Neural progenitor cell (in vitro differentiated cells): ENCODE data around the gene BAIAP2. TPM values are rescaled to one million over a fixed set of nuclear protein-coding genes. Genes with fewer than 3 reads are reported as not detected.

Source experiments
- DNase-seq: peaks from one replicate; pipeline ENCODE4 v3.0.0-alpha.2; 2016; ENCODE audit warnings: low spot score
- H2AFZ ChIP-seq: fragments of 200-600 bp; sonication (generic); replicated peaks from 2 replicates; pipeline ENCODE4 v1.6.1; 2016; ENCODE audit warnings: antibody characterized with exemption
- H3F3A ChIP-seq: fragments of 200-600 bp; sonication (generic); 2 replicates; pipeline ENCODE4 v1.6.1; 2016; ENCODE audit warnings: antibody characterized with exemption, low read depth
- H3K27ac ChIP-seq: fragments of 200-600 bp; sonication (generic); 2 replicates; pipeline ENCODE4 v1.5.1; 2016; ENCODE audit warnings: mild to moderate bottlenecking
- H3K27me3 ChIP-seq: fragments of 200-600 bp; sonication (generic); 2 replicates; pipeline ENCODE4 v1.6.1; 2016; ENCODE audit warnings: mild to moderate bottlenecking, moderate library complexity
- H3K36me3 ChIP-seq: fragments of 200-600 bp; sonication (generic); 2 replicates; pipeline ENCODE4 v1.5.1; 2016
- H3K4me1 ChIP-seq: fragments of 200-600 bp; sonication (generic); 2 replicates; pipeline ENCODE4 v1.6.1; 2016; ENCODE audit warnings: mixed run types
- H3K4me2 ChIP-seq: fragments of 200-600 bp; sonication (generic); 2 replicates; pipeline ENCODE4 v1.6.1; 2016
- H3K4me3 ChIP-seq: fragments of 200-600 bp; sonication (generic); 2 replicates; pipeline ENCODE4 v1.5.1; 2016
- H3K79me2 ChIP-seq: fragments of 200-600 bp; sonication (generic); 2 replicates; pipeline ENCODE4 v1.6.1; 2016; ENCODE audit warnings: low read depth
- H3K9ac ChIP-seq: fragments of 200-600 bp; sonication (generic); 2 replicates; pipeline ENCODE4 v1.6.1; 2016
- H3K9me3 ChIP-seq: fragments of 200-600 bp; sonication (generic); 2 replicates; pipeline ENCODE4 v1.5.1; 2016; ENCODE audit warnings: low read depth
- H4K20me1 ChIP-seq: fragments of 200-600 bp; sonication (generic); 2 replicates; pipeline ENCODE4 v1.6.1; 2016; ENCODE audit warnings: low read depth
- H3K27ac Mint-ChIP-seq: 3 replicates; pipeline ENCODE4 v1.8.0; 2021; ENCODE audit warnings: mixed read lengths
- H3K27me3 Mint-ChIP-seq: 2 replicates; pipeline ENCODE4 v1.8.0; 2022; ENCODE audit warnings: low read depth, mild to moderate bottlenecking, inconsistent platforms, moderate library complexity, mixed read lengths; ENCODE audit not compliant: insufficient read depth
- H3K36me3 Mint-ChIP-seq: 3 replicates; pipeline ENCODE4 v1.8.0; 2021; ENCODE audit warnings: mixed read lengths
- H3K4me1 Mint-ChIP-seq: 3 replicates; pipeline ENCODE4 v1.8.0; 2021; ENCODE audit warnings: mixed read lengths
- H3K4me3 Mint-ChIP-seq: 3 replicates; pipeline ENCODE4 v1.8.0; 2021; ENCODE audit warnings: mild to moderate bottlenecking, moderate library complexity, mixed read lengths
- H3K9me3 Mint-ChIP-seq: 3 replicates; pipeline ENCODE4 v1.8.0; 2020; ENCODE audit warnings: mixed read lengths
- EZH2 ChIP-seq: fragments of 200-600 bp; sonication (generic); IDR thresholded peaks from 2 replicates; pipeline ENCODE4 v1.6.1; 2017; ENCODE audit warnings: antibody characterized with exemption, mild to moderate bottlenecking, moderate library complexity
- EZH2phosphoT487 ChIP-seq: fragments of 200-600 bp; sonication (generic); IDR thresholded peaks from 2 replicates; pipeline ENCODE4 v1.6.1; 2017; ENCODE audit warnings: antibody characterized with exemption
- total RNA-seq: library from RNA; depleted of rRNA; stranded (reverse); fragments of >200 nt; gene quantifications from 2 replicates; pipeline ENCODE4 v1.2.3, GENCODE V29; 2015; ENCODE audit warnings: low replicate concordance
- TF ChIP-seq, protein P1 (sequence below): fragments of 200-600 bp; sonication (generic); IDR thresholded peaks from 2 replicates; pipeline ENCODE4 v1.5.1; 2017; ENCODE audit warnings: antibody characterized with exemption, mild to moderate bottlenecking

BAIAP2 gene
- total RNA-seq, 1 donor from 2014 or later, result 15.6 TPM

DNA sequence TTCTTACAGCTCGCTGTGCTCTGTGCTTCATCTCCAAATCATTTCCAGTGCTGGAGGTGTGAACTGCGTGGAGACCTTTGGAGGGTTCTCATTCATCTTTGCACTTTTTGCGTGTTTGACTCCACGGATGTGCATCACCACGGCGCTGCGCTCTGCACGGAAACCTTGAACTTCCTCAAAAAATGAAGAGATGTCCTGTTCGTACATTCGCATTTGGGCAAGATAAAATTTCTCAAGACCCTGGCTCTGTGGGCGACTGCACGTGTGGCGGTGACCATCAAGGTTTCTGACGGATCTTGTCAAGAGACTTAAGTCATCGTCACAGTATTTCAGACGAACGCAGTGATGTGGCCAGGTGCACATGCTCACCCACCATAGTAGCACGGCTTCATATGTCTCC, 120.0 kb downstream of the BAIAP2 start:
- H3K36me3 ChIP-seq, result no peaks in the 10 kb centered on the region
- no peaks in the 10 kb centered on the region for H4K20me1 ChIP-seq
- H2AFZ ChIP-seq, result no peak overlapping the region
- no peak overlapping the region for H3K27ac ChIP-seq
- H3K9me3 Mint-ChIP-seq, result no peaks in the 10 kb centered on the region
- no peaks in the 10 kb centered on the region for H3K27me3 ChIP-seq
- H3F3A ChIP-seq, result no peaks in the 10 kb centered on the region
- peaks cover 3% of the 10 kb centered on the region for H3K36me3 Mint-ChIP-seq
- peaks cover 4% of the 10 kb centered on the region for H3K4me1 Mint-ChIP-seq
- no peak overlapping the region for H3K4me3 Mint-ChIP-seq
- no peak overlapping the region for H3K27ac Mint-ChIP-seq
- TF ChIP-seq, protein P1, sequence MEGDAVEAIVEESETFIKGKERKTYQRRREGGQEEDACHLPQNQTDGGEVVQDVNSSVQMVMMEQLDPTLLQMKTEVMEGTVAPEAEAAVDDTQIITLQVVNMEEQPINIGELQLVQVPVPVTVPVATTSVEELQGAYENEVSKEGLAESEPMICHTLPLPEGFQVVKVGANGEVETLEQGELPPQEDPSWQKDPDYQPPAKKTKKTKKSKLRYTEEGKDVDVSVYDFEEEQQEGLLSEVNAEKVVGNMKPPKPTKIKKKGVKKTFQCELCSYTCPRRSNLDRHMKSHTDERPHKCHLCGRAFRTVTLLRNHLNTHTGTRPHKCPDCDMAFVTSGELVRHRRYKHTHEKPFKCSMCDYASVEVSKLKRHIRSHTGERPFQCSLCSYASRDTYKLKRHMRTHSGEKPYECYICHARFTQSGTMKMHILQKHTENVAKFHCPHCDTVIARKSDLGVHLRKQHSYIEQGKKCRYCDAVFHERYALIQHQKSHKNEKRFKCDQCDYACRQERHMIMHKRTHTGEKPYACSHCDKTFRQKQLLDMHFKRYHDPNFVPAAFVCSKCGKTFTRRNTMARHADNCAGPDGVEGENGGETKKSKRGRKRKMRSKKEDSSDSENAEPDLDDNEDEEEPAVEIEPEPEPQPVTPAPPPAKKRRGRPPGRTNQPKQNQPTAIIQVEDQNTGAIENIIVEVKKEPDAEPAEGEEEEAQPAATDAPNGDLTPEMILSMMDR, result no peak
- TF ChIP-seq EZH2phosphoT487, result no peak
- TF ChIP-seq EZH2, result no peak
- H3K4me3 ChIP-seq, result no peak overlapping the region
- DNase-seq, result no peak
- H3K79me2 ChIP-seq, result no peaks in the 10 kb centered on the region
- no peak overlapping the region for H3K9ac ChIP-seq
- no peaks in the 10 kb centered on the region for H3K27me3 Mint-ChIP-seq
- no peak overlapping the region for H3K4me2 ChIP-seq
- no peaks in the 10 kb centered on the region for H3K9me3 ChIP-seq
- no peaks in the 10 kb centered on the region for H3K4me1 ChIP-seq

DNA sequence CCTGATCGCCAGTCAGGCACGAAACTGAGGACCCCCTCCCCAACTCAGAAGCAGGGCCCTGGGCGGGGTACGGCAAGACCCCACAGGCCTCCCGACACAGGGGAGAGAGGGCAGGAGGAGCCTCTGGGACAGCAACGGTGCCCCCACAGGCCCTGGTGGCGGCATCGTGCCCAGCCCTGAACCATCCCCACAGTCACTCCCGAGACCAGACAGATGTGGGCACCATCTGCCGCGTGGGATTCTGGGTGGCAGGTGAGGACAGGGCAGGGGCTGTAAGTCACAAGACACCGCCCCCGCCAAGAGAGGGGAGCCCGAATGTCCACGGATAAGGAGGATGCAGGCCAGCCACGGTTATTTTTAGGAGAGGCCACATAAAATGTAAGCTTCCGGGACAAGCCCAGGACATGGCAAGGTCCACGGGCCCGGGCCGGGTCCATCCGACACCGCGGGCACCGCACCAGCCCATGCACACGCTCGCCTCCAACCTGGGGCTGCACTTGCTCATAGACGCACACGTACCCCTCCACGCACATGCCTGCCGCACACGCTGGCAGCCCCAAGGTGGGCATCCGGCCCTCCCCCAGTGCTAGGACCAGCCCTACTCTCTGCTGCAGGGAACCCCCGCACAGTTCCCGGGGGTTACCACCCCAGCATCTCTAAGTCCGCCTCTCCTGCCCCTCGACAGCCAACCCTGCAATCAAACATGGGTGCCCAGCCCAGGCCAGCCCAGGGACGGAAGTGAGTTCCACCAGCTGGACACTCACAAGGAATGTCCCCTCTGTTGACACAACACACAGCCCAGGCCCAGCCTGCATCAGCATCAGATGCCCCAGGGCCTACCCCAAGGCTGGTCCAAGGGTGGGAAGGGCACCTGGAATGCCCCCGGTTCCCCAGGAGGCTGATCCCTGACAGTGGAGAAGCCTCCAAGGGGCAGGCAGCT, 122.2 kb downstream of the BAIAP2 start:
- H3K27ac ChIP-seq, result no peak overlapping the region
- Mint-ChIP-seq H3K4me1 (peaks cover 4% of the 10 kb centered on the region), H3K4me3 (no peak overlapping the region), H3K27me3 (no peaks in the 10 kb centered on the region), H3K9me3 (no peaks in the 10 kb centered on the region), H3K27ac (no peak overlapping the region), H3K36me3 (peaks cover 3% of the 10 kb centered on the region)
- H3K4me1 ChIP-seq, result no peaks in the 10 kb centered on the region
- DNase-seq, result no peak
- H3K4me2 ChIP-seq, result no peak overlapping the region
- no peaks in the 10 kb centered on the region for H3K27me3 ChIP-seq
- TF ChIP-seq EZH2 (no peak), EZH2phosphoT487 (no peak)
- TF ChIP-seq, protein P1, result no peak
- no peak overlapping the region for H2AFZ ChIP-seq
- H3K9me3 ChIP-seq, result no peaks in the 10 kb centered on the region
- no peaks in the 10 kb centered on the region for H3K79me2 ChIP-seq
- no peak overlapping the region for H3K4me3 ChIP-seq
- no peaks in the 10 kb centered on the region for H4K20me1 ChIP-seq
- no peaks in the 10 kb centered on the region for H3K36me3 ChIP-seq
- H3F3A ChIP-seq, result no peaks in the 10 kb centered on the region
- no peak overlapping the region for H3K9ac ChIP-seq

DNA sequence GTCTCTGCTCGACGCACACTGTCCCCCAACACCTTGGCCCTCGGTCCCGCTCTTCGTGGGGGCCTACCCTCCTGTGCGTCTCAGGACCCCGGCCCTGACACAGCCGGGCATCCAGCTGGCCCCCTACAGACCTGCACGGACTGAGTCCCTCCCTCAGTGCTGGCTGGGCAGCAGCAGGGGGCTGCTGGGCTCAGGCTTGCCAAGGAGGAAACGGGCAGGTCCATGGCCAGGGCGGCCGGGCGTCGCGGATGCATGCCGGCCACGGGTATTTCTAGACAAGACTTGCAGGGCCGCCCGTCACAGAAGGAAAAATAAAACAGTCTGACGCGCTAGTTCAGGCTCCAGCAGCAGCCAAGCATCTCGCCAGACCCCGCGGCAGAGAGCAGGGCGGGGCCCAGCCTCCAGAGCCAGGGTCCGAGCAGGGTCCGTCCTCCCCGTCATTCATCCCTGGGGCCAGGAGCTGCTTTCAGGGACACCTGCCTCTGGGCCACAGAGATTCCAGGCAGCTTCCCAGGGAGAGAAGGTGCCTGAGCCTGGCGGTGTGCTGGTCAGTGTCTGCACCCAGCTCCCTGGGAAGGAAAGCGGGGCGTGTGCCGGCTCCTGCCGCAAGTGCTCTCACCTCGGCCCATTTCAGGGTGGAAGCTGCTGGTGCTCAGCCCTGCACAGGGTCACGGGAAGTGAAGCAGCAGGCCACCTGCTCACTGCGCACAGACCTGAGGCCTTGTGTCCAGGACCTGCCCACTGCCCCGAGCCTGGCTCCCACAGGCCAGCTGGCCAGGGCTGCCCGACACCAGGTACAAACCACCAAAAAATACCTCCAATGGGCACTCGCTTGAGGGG, 123.1 kb downstream of the BAIAP2 start:
- peaks cover 4% of the 10 kb centered on the region for H3K4me1 Mint-ChIP-seq
- Histone ChIP-seq H3F3A (no peaks in the 10 kb centered on the region), H2AFZ (no peak overlapping the region), H3K79me2 (no peaks in the 10 kb centered on the region), H3K4me2 (no peak overlapping the region), H3K36me3 (no peaks in the 10 kb centered on the region), H3K27ac (no peak overlapping the region), H4K20me1 (no peaks in the 10 kb centered on the region), H3K27me3 (no peaks in the 10 kb centered on the region), H3K9me3 (no peaks in the 10 kb centered on the region), H3K9ac (no peak overlapping the region), H3K4me3 (no peak overlapping the region), H3K4me1 (no peaks in the 10 kb centered on the region)
- no peak for TF ChIP-seq EZH2
- TF ChIP-seq, protein P1, result no peak
- TF ChIP-seq EZH2phosphoT487, result no peak
- no peaks in the 10 kb centered on the region for H3K9me3 Mint-ChIP-seq
- no peak overlapping the region for H3K4me3 Mint-ChIP-seq
- peaks cover 3% of the 10 kb centered on the region for H3K36me3 Mint-ChIP-seq
- no peaks in the 10 kb centered on the region for H3K27me3 Mint-ChIP-seq
- H3K27ac Mint-ChIP-seq, result no peak overlapping the region
- DNase-seq, result no peak
